GM20431 (cell line): ENCODE data around the gene TIMM10B.

Experiments
- in situ Hi-C: fragments of 300-500 bp; cut with MseI, MboI; formaldehyde crosslinking; loops from one replicate; pipeline ENCODE4 v1.15.0; 2020; ENCODE audit warnings: low sequenced_read_pairs; ENCODE audit not compliant: unreplicated experiment

The TIMM10B gene, protein sequence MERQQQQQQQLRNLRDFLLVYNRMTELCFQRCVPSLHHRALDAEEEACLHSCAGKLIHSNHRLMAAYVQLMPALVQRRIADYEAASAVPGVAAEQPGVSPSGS

DNA sequence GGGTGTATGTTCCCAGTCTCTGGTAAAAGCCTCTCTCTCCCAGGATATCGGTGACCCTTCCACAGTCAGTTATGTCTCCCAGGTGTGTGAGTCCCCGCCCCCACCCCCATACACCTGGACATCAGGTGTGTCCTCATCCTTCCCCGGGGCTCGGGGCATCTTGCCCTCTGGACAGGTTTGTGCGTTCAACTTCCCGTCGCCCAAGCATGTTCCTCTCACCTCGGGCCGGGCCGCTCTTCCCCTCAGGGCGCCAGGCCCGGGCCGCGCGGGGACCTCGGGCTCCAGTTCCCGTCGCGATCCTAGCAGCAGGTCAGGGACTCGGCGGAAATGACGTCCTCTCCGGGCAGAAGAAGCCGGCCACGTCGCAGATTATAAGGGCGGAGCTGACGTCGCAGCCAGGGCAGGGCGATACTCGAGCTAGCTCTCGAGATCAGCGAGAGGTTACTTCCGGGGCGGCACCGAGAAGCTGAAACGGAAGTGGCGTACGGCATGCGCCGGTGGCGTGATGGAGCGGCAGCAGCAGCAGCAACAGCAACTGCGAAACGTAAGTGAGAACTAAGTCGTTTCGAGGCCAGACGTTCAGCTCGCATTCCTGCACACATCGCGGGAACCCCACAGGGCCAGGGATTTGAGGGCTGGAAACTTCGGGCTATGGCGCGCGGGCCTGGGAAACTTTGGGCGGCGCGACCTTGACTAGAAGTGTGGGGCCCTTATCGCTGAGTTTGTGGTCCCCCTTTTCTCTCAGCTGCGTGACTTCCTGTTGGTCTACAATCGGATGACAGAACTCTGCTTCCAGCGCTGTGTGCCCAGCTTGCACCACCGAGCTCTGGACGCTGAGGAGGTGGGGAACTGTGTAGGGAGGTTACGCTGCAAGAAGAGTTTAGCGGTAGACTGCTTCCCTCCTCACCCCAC lies at the start of gene TIMM10B, which contains the start of gene ARFIP2:
TIMM10B (plus strand) TSS at position 490 of the 912 bp plus-strand sequence; CDS start at position 506, 16 bp downstream.
ARFIP2 (minus strand) TSS at position 320 of the 912 bp plus-strand sequence. CDS start 910 bp downstream, outside the sequence.
- in situ Hi-C loops = no loop called here

DNA sequence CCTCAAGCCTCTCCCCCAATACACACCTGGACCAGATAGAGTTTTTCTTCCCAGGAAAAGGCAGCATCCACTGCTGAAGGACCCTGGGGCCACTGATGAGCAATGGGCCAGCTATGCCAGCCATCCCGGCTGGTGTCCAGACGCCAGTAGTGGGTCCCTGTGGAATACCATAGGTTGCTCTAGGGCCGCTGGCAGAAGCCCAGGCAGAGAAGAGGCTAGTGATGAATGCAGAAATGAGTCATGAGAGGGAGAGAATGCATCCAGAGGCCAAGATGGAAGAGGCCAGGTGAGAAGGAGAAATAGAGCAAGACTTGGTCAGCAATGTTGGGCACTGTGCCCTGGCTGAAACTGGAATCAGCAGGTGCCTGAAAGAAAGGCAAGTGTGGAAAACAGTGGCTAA lies 49.4 kb upstream of the TIMM10B start:
- in situ Hi-C loops = no loop called here

DNA sequence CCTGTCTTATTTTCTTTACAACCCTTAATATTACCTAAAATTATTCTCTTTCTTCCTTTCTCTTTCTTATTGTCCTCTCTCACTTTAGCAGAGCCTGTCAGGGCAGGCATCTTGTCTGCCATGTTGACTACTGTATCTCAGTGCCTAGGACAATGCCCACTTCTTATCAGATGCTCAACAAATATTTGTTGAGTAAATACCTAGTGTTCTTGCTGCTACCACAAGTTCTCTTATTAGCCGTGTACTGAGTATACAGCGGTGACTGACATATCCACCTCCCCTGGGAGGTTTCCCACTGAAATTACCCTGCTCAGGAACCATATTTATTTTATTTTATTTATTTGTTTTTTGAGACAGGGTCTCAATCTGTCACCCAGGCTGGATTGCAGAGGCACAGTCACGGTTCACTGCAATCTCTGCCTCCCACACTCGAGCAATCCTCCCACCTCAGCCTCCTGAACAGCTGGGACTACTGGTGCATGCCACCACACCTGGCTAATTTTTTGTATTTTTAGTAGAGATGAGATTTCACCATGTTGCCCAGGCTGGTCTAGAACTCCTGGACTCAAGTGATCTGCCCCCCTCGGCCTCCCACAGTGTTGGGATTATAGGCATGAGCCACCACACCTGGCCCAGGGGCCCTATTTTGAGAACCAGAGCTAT lies 47.2 kb upstream of the TIMM10B start:
- in situ Hi-C loops = no loop called here

DNA sequence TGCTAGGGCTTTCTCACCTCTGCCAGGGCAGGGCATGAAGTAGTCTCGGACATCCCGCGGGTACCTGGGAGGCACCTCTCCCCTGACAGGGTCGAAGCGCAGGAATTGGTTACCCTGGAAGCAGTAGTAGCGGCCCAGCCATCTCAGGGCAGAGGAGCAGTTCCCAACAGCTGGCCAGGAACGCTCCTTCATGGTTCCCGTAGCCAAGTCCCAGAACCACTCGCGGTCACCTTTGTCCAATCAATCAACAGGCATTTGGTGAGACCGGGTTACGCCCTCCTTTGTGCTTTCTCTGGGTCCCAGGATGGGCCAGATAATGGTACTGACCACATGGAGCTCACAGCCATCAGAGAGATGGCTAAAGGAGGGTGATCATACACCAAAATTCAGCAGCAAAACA lies 43.9 kb upstream of the TIMM10B start:
- in situ Hi-C loops = no loop called here

DNA sequence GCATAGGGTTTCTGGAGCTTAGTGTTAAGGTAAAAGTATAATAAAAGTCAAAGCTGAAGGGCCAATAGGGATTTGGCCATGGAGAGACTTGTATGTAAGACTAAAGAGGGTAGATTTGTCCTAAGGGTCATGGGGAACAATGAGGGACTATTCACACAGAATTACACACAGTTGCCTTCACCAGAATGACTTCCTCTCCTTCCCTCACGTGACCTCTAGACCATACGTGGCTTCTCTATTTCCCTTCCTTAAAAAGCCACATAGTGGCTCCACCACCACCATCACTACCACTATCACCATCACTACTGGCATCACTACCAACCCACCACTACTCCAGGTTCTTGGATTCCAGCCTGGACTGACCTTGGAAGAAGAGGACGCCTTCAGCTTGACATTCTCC lies 43.3 kb upstream of the TIMM10B start:
- in situ Hi-C loops = no loop called here

DNA sequence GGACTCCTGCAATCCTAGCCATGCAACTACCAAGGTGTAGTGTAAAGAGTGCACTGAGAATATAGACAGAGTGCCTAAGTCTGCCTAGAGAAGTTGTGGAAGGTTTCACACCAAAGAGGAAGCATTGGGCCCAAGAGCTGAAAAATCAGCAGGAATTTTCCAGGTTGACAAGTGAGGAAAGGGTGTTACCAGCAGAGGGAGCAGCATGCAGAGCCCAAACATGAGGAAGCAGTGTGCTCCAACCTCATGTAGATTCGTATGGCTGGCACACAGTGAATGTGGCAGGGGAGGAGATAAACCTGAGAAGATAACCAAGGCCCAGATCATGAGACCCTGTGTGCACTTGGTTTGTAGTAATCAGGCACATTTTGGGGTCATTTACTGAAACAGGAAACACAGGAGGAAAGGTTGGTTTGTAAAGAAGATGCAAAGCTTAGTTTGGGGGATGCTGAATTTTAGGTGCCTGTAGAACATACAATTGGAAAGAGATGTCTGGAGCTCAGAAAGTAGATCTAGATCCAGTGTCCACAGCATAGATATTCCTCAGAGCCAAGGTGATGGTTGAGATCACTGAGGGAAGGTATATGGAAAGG lies 42.2 kb upstream of the TIMM10B start:
- in situ Hi-C loops = no loop called here

DNA sequence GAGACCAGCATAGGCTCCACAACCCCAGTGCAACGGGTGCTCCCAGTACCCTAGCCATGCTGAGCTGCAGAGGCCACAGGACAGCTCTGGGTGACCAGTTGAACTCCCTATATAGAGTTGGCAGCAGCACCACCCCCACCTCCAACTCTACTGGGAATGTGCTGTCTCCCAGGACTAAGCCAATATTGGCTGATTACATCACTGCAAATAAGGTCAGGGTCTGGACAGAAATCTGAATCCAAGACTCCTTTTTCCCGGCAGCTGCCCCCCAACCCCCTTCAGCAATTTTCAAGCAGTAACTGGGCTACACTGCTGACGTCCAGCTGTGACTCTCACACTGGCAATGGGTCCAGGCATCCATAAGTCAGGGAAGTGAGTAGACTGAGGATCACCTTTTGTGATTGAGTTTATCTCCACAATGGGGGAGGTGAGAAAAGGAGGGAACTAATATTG lies 40.4 kb upstream of the TIMM10B start, which contains the start of gene HPX:
HPX (minus strand) TSS at position 82 of the 453 bp plus-strand sequence; CDS start at position 58, 24 bp downstream.
- in situ Hi-C loops = no loop called here

DNA sequence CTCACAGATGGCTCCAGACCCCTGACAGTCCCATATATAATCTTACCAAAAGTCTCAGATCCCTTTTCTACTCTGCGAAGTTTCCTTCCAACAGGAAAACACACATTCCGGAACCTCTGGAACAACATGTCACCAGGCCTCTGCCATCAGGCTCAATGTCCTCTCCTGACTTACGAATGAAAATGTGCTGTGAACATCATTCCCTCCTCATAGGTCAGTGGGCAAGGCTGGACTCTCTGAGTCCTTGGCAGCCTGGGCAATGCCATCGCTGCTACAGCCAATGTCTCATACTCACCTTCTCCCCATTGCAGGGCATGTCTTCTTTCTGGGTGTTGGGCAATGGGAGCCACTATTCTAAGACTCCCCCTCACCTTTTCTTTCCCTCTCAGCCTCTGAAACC lies 38.9 kb upstream of the TIMM10B start:
- in situ Hi-C loops = no loop called here

DNA sequence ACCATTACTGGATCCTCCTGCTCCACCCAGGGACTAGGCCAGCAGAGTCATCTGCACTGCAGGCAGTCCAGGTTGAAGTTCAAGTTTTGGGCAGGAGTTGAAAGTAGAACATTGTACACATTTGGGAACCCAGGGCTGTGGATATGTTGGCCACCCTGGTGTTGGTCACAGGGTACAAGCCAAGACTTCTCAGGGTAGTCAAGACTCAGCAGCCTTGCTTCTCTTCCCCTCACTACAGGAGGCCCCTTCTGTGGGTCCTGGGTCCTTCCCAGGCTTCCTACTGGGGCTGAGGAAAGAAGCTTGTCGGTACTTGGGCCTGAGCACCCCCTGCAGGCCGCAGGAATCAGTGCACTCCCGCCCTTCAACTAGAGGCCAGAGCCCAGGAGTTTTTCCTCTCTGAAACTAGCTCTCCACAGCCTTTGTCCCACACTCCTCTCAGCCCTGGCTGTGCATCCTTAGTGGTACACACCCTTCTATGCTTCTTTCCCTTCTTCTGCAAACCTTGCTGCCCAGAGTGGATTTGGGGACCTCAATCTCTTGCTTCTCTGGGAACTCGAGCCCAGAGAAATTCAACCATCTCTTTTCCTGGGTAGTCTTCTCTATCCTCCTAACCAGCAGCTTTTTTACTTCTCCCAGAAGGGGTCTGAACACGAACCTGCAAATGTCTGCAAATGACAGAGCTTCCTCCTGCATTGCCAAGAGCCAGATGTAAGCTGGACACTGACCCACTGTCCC lies 37.9 kb upstream of the TIMM10B start:
- in situ Hi-C loops = no loop called here

DNA sequence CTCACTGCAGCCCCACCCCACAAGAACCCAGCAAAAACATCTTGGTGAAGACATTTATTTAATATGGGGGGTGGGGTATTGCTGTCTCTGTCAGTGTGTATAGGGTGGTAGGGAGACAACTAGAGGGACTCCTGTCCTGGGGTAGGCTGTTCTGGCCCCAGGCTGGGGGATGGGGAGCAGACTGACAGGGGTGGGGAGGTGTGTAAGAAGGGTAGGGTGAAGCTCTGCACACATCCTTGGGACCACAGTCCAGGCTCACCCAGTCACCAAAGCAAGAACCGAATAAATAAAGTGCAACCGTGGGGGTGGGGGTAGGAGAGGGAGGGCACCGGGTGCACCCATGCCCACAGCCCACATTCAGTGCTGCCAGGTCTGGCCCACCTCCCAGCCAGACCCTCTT lies 32.7 kb upstream of the TIMM10B start:
- in situ Hi-C loops = no loop called here

DNA sequence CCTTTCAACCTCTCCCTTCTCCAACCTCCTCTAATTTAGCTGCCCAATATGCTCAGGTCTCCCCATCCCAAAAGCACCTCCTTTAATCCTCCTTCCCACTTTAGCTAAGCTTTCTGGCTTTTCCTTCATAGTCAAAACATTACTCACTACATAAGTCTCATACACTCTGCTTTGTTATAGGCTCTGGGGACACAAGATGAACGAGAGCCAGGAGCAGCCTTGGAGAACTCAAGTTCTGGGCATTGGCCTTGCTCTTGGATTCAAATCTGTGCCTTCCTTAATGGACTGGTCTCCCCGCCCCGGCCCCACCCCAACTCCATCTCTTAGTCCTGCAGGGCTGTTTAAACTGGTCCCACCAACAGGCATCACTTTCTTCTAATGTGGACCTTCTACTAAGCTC lies 29.1 kb upstream of the TIMM10B start:
- in situ Hi-C loops = no loop called here

DNA sequence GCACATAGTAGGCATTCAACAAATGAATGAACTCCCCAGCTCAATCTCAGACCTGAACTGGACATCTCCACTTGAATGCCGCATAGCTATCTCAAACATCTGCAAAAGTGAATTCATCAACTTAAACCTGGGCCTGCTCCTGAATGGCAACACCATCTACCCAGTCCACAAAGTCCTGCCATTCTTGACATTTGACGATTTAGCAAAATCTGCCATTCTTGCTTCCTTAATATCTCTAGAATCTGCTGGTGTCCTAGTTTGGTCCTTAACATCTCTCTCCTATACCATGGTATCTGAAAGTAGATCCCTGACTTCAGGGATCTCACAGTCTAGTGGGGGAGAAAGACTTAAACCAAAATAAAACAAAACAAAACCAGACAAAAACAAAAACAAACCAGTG lies 28.1 kb upstream of the TIMM10B start:
- in situ Hi-C loops = no loop called here

DNA sequence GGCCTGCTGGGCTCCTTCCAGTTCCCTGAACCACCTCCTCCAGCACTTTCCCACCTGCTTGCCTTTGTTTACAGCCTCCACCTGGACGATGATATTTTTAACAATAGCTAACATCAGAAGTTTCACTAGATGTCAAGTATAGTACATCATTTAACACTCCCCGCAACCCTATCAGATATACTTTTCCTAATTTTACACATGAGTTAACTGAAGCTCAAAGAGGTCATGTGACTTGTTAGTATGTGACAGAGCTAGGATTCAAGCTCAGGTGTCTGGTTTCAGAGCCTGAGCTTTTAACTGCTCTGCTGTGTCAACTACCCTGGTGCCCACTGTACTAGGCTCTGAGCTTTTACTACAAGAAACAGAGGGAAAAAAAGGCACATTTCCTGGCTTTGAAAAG lies 26.2 kb upstream of the TIMM10B start:
- in situ Hi-C loops = no loop called here

DNA sequence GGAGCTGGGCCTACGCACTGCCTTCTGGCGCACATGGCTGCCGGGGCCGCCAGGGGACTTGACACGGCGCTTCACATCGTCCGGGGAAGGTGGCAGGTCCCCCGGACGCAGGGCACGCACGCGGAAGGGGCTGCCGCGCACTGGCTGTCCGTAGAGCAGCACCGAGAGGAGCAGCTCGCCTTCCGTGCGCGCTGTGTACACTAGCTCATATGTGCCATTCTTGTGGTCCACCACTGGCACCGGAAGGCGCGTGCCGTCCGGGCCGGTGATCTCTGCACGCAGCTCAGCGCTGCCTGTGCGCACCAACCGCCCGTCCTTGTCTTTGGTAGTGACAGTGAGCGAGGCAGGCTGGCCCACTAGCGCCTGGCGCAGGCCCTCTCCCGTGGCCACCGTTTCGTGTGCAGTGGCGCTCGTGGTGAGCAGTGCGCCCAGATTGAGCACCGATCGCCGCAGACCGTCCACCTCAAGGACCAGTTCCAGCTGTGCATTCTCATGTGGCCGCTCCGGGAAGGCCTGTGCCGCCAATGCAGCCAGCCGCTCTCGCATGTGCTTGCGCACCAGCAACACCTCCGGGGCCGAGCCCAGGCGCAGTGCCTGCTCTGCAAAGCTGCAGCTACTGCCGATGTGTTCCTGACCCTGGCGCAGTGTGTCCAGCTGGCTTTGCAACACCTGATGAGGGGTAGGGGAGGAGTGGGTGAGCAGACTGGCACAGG lies 24.8 kb upstream of the TIMM10B start:
- in situ Hi-C loops = no loop called here

DNA sequence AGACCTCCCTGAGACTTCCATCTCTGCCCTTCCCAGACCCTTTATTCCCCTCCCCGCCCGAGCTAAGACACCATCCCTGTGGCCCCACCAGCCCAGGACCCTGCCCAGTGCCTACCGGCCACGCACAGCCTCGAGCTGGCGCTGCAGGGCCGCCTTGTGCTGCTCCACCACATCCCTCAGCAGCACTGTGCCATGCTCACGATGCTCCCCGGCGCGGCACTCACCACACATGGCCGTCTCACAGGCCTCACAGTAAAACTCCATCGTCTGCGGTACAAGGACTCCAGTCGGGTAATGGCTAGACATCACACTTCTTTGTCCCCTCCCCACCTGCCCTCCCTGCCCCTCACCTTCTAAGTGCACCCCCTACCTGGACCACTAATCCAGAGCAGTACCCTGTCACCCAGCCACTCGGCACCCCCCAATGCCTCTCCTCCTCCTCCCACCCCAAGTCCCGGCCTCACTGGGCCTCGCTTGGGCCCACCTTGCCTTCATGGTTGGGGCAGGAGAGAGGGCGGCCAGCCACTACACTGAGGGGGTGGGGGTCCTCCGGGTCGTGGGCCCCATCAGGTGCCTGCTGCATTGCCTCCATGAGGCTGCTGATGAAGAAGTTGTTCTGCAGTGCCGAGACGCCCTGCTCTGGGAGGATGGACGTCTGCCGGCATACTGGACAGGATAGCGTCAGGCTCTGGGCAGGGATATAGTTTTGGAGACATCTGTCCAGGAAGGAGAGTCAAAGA lies 23.6 kb upstream of the TIMM10B start:
- in situ Hi-C loops = no loop called here

DNA sequence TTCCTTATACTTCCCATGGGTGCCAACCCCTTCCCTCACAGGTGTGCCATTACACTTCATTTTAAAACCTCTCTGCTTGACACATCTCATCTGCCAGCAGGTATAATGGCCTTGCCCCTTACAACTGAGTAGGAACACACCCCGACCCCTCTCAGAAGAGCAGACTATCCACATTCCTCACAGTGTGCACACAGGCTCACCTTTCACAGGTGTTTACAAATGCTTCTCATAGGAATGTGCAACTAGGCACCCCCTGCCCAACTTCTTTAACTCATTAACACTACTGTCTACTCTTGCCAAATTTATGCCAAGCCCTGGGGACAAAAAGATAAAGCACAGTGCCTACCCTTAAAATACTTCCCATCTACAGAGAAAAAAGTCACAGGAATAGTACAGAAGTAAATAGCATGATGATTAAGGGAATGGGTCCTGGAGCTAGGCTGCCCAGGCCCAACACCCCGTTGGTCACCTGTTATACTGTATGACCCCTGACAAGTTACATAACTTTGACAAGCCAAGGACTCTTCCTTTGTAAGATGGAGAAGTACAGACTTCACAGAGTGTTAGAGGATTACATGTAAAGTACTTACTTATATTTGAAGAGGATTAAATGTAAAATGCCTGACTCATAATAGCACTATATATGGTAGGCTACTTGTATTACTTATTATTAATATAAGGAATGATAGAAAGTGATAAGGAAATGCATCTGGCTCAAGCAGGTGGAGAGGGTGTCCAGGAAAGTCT lies 22.8 kb upstream of the TIMM10B start:
- in situ Hi-C loops = no loop called here

DNA sequence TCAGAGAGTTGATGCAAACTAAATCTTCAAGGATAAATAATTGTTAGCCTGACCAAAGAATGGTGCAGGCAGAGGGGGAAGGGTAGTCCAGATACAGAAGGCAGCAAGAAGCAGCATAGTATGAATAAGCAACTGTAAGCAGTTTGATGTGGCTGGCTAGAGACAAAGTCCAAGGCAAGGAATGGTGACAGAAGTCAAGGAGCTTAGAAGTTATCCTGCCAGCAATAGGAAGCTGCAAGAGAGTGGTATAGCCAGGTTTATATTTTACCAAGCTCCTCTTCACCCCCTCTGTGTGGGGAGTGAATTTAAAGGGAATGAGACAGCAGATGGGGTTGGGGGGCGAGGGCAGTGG lies 22.2 kb upstream of the TIMM10B start:
- in situ Hi-C loops = no loop called here
